Amniotic stem cell (primary cell): Measurements from ENCODE around the gene BAIAP2L1.
A peak's percentile ranks its signal among the peaks of the same experiment; 100 is the strongest.

Experiments used
- DNase-seq: peaks from one replicate; lab custom pipeline; 2025; lab: John Stamatoyannopoulos, UW

The BAIAP2L1 gene

DNA sequence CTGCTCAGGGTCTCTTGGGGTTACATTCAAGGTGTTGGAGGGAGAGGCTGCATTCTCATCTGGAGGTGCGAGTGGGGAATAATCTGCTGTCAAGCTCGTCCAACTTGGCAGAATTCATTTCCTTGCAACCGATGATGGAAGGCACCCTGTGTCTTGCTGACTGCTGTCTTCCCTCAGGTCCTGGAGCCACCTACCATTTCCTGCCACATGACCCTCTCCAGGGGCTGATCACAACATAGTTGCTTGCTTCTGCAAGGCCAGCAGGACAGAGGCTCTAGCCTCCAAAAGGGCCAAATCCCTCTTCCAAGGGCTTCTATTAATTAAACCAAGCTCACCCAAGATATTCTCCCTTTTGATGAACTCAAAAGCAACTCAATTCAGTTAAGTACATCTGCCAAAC is 133.6 kb downstream of the BAIAP2L1 start:
- no peak for DNase-seq

DNA sequence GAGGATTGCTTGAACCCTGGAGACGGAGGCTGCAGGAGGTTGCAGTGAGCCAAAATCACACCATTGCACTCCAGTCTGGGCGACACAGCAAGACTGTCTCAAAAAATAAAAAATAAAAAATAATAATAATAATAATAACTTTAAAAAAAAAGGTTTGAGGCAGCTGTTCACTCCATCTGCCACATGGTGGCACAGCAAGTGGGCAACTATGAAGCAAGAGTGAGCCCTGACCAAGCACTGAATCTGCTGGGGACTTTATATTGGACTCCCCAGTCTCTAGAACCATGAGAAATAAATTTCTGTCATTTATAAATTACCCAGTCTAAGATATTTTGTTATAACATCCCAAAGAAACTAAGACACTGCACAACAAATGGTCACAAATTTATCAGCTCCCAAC is 134.1 kb downstream of the BAIAP2L1 start:
- DNase-seq, result no peak

DNA sequence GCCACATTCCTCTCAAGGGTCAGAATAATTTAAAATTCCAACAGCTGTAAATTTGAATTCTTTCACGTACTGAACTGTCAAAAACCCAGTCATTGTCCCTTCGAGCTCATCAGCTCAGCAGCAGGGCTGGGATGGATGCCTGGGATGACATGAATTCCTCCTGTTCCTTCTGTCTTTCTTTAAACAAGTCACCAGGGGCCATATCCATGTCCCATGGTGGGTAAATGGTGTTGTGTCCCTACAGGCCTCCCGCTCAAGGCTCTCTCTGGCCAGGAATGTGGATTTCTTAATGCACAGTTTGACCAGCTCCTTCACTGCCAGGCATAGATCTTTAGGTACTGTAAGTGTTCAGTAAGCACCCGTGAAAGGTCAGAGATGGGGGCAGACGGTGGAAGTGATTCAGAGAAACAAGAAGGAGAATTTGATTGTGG is 135.0 kb downstream of the BAIAP2L1 start:
- DNase-seq, result no peak

DNA sequence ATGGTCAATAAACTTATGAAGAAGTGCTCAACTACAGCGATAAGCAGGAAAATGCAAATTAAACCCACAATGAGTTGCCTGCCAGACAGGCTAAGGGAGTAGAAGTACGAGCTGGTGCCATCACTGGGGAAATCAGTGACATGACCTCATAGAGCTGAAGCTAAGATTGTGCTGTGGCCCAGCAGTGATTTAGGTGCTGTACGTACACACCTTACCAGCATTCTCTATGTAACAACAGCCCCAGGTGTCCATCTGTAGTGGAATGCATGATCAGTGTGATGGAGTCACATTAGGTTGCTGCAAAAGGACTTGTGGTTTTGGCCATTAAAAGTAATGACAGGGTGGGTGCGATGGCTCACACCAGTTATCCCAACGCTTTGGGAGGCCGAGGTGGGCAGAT is 143.2 kb downstream of the BAIAP2L1 start:
- DNase-seq, result no peak

DNA sequence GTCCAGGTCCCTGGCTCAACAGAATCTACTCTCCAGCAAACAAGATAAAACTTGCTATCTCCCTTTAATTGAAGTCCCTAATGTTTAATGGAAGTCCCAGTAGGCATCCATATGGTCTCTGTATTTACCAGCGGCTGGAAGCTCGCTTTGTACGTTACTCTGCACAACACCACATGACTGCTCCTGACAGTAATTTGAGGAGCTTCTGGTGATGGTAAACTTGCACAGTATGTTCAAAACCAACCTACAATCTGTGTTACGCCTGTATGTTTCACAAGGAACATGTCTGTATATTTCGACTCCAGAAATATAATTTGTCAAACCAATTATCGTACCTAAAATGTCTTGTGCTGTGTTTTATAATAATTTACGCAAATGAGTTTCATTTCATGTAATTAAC is 144.5 kb downstream of the BAIAP2L1 start:
- DNase-seq, result no peak

DNA sequence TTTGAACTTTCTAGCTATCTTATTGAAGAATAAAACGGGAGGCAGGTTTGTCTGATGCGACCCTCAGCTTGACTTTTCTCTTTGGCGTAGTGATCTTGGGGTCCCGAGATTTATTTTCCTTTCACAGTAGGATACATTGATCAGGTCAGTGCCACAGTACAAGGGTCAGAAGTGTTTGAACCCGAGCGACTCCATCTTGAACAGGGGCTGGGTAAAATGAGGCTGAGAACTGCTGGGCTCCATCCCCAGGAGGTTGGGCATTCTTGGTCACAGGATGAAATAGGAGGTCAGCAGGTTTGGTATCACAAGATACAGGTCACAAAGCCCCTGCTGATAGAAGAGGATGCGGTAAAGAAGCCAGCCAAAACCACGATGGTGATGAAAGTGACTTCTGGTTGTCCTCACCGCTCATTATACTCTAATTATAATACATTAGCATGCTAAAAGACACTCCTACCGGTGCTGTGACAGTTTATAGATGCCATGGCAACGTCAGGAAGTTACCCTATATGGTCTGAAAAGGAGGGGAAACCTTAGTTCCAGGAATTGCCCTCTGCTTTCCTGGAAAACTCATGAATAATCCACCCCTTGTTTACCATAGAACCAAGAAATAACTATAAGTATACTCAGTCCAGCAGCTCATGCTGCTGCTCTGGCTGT is 145.8 kb downstream of the BAIAP2L1 start:
- DNase-seq, result no peak

DNA sequence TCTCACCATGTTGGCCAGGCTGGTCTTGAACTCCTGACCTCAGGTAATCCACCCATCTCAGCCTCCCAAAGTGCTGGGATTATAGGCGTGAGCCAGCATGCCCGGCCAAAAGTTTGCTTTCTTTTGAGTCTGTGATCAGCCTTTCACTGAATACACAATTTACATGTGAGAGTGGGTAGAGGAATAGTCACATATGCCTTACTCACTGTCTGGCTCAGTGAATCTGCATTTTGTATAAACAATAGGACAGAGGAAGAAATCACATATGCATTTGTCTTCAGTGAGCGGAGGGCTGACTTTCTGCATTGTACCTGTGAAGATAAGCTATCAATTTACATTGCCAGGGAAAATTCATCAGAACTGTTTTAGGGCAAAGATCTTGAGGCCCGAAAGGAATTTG is 146.4 kb downstream of the BAIAP2L1 start:
- DNase-seq, result no peak

DNA sequence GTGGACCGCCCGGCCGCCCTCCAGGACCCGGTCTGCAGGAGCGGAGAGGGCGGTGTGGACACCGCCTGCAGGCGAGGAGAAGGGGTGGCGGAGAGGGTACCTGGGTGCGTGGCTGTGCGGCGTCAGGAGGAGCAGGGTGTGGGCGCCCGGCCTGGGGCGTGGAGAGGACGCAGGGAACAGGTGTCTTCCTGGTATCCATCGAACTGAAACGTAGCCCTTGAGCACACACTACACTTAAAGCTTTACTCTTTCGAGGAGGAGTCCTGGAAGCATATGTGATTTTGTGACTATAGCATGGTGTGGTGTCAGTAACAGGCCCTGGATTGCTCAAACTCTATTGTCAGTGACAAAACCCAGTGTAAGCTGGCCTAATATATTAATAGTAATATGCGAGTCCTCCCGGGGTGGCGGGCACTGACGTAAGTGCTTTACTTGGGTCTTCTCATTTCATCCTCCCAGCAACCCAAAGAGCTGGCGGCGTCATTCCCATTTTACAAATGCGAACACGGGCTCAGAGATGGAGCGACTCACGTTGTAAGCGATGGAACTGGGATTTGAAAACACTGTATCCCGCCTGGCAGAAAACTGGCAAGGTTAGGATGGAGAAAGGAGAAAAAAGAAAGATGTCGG is 148.3 kb downstream of the BAIAP2L1 start:
- DNase-seq, result no peak

DNA sequence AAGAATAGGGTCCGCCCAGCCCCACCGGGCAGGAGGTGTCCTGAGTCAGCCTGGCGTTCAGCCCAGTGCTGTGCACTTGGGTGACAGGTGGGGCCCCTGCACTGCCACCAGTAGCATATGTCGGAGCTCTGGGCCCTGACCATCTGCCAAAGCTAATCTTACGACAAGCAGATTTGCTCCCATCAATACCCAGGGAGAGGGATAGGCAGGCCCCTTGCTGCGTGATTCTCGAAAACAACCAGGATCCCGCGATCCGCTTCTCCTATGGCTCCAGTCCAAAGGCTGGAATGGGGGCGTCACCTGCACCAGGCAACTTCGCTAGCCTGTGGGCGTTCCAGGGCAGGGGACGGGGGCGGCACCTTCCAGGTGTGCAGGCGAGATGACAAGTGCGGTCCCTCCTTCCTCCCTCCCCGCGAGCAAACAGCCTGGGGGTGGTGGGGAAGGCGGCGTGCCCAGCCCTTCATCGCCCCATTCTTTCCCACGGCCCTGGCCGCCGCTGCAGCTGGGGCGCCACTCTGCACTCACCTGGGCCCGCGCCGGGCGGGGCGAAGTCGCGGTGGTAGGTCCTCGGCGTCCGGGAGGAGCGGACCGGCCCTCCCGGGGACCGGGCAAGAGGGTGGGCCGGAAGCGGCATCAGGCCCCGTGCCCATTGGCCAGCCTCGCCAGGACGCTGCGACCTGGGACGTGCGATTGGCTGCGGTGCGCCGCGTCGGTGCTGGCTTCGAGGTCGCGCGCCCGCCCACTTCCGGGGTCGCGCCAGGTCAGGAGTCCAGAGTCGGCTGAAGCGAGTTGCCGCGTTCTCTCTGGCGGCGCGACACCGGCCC is 149.1 kb downstream of the BAIAP2L1 start, which contains the start of gene TECPR1:
Gene TECPR1, minus strand, starts transcription at position 632 of the 824 bp plus-strand sequence. CDS start 6,086 bp downstream, outside the sequence.
- DNase-seq, result peak; percentile 84

DNA sequence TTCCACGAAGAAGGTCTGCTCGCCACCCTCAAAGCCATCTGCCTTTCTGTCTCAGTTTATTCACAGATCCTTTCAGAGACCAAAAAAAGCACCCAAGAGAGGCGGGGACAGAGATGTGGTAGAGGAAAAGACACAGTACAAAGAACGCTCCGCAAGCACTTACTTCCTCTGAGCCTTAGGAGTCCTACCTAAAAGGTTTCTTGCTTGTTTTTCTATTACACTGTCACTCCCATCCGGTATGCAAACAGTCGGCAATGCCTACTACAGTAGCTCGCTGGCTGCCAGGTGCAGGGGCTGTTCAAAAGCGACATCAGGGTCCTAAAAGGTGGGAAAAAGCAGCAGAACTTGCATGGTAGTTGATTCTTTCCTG is 149.7 kb downstream of the BAIAP2L1 start:
- no peak for DNase-seq

DNA sequence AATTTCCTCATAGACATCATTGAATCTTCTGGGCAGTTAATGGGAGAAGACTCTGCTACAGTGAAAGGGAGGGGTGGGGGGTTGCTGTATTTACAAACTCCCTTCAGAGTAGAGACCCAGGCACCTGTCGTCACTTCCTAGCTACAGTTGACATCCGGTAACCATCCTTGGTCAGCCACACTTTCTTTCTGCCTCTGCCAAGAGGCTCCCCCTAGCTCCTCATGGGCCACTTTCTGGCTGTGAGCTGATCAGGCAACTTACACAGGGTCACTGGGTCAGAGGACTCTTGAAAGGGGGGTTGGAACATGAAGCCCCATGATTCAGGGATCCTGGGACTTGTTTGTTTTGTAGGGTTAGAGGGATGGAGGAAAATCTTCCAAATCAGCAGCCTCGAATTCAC is 150.1 kb downstream of the BAIAP2L1 start:
- DNase-seq, result no peak

DNA sequence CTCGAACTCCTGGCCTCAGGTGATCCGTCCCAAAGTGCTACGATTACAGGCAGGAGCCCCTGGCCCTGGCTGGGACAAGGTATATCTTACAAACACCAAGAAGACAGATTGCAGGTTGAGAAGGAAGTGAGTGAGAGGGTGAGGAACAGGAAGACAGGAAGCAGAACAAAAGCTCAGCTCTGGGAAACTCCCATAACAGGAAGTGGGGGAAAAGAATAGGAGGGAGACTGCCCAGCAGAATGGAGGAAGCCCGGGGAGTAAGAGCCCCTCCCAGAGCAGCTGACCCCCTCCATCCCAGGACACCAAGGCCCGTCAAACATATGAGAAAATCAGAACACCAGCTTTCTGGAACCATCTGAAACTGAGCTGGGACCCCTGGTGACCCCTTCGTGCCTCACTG is 151.8 kb downstream of the BAIAP2L1 start:
- no peak for DNase-seq

DNA sequence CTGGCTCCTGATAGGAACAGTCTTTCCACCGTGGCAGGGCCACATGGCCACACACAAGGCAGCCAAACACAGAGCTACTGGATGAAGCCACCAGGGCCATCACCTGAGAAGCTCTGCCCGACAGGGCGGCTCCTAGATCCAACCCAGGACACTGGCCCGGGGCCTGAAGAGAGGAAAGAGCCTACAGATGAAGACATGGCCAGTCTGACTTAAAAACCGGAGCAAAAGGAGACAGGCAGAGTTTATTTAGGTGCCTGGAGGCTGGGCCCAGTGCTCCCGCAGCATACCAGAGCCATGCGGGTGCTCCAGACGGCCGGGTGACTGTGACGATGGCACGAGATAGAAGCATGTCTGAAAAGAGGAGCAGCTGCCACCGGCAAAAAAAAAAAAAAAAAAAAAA is 152.7 kb downstream of the BAIAP2L1 start:
- no peak for DNase-seq

DNA sequence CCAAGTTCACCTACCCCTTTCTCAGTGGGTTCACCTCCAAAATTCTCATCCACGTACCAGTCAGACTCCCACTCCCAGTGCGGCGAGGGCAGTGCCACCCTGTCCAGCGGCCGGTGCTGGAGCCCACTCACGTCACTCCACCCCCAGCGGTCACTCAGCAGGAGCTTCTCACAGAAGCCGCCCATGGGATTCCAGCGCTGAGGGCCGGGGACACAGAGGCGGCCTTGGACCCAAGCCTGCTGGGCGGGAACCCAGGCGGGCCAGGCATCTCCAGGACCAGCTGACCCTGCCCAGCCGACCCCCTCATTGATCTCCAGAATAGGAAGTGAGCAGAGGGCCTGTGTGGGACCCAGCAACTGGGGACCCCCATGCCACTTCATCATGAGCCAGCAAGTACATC is 156.0 kb downstream of the BAIAP2L1 start:
- no peak for DNase-seq

DNA sequence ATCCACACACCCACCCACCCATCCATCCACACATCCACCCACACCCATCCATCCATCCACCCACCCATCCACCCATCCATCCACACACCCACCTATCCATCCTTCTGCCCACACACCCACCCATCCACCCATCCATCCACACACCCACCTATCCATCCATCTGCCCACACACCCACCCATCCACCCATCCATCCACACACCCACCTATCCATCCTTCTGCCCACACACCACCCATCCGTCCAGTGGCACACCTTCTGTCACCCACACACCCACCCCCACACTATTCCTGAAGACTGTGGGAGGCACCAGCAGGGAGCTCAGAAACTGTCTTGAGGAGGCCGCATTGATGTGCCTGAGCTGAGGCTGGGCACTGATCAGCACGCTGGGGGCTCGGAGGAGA is 158.0 kb downstream of the BAIAP2L1 start:
- no peak for DNase-seq

DNA sequence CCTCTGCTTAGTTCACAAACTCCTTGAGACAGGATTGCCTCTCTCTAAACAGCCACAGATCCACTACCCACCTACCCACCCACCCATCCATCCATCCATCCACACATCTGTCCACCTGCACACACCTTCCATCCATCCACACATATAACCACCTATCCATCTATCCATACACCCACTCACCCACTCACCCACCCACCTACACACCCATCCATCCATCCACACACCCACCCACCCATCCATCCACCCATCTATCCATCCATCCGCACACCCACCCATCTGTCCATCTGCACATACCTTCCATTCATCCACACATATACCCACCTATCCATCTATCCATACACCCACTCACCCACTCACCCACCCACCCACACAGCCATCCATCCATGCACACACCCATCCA is 158.5 kb downstream of the BAIAP2L1 start:
- DNase-seq, result no peak

DNA sequence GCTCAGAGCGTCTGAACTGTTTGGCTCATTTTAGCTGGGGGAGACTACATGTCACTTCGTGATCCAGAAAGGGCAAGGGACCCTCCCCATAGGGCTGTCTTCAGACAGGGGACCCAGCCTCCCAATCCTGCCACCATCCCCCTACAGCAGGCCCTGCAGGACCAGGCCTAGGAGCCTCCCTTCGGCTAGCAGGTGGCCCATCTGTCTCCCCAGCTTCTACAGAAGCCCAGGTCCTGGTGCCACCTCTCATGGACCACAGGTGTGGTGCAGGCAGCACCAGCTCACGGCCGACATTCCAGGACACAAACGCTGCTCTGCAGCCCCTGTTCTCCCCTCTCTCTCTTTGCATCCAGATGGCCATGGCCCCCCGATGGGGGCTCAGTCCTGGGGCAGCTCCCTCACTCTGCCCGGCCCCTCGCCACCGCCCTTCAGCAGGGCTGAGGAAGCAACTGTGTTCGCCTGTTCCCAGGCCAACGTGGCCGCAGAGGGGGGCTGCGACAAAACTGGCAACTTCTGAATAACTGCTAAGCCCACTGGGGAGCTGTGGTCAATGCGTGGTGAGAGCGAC is 159.1 kb downstream of the BAIAP2L1 start:
- no peak for DNase-seq
